AG04450 (cell line): ENCODE measurements around the gene TMEM214. TPM values are rescaled to one million over a fixed set of nuclear protein-coding genes. Genes with fewer than 3 reads are reported as not detected.

ENCODE experiments used
- CTCF ChIA-PET: fragments of 300-600, 350-600 bp; formaldehyde crosslinking; extraction: SDS; loops from one replicate; lab custom pipeline; 2022; ENCODE audit warnings: antibody characterized with exemption, inconsistent platforms; lab: Charles Lee
- POLR2A ChIA-PET: fragments of 350-600 bp; formaldehyde crosslinking; extraction: SDS; loops from one replicate; lab custom pipeline; 2021; ENCODE audit warnings: antibody characterized with exemption, inconsistent platforms; lab: Yijun Ruan, JAX
- DNase-seq: peaks from one replicate; pipeline ENCODE4 v3.0.0-alpha.2; 2011; ENCODE audit warnings: low read depth, low spot score
- H3K27ac ChIP-seq: one replicate; pipeline ENCODE4 v1.5.1; 2012; ENCODE audit warnings: low read depth, low read length, control low read depth
- H3K27me3 ChIP-seq: one replicate; pipeline ENCODE4 v1.6.0; 2012; ENCODE audit warnings: low read length; ENCODE audit not compliant: control insufficient read depth, insufficient read depth
- H3K4me3 ChIP-seq: 2 replicates; pipeline ENCODE4 v1.5.1; 2011; ENCODE audit warnings: mild to moderate bottlenecking, low read depth, low read length, control low read depth
- H3K9me3 ChIP-seq: 2 replicates; pipeline ENCODE4 v1.5.1; 2012; ENCODE audit warnings: low read length; ENCODE audit not compliant: control insufficient read depth, insufficient read depth
- polyA plus RNA-seq: library from polyadenylated mRNA; depleted of rRNA; stranded (reverse); fragments of >200 nt; gene quantifications from 2 replicates; pipeline ENCODE4 v1.2.3, GENCODE V29; 2011
- TF ChIP-seq, protein P1 (sequence below): IDR thresholded peaks from 2 replicates; pipeline ENCODE4 v1.5.1; 2011; ENCODE audit warnings: low read depth, low read length, control low read depth, inconsistent platforms

The TMEM214 gene
- polyA plus RNA-seq, 1 experiment: 121 TPM

DNA sequence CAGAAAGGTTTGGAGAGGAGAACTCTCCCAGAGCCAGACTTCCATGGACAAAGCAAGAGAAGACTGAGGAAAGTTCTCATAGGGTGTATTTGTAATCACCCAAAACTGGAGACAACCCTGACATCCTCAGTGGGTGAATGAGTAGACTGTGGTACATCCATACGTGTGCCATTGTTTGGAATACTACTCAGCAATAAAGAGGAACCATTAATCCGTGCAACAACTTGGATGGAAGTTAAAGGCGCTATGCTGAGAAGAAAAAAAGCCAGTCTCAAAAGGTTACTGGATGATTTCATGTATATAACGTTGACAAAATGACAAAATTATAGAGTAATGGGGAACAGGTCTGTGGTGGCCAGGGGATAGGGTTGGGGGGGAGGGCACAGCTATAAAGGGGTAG lies 24.1 kb upstream of the TMEM214 start:
- CTCF ChIA-PET: interaction anchor here (1.6 to 4.1 kb wide), 2 partner anchors 47 to 163 kb away, joined by 4 to 15 read pairs; no protein-coding TSS in a partner anchor
- POLR2A ChIA-PET: no interaction called here

DNA sequence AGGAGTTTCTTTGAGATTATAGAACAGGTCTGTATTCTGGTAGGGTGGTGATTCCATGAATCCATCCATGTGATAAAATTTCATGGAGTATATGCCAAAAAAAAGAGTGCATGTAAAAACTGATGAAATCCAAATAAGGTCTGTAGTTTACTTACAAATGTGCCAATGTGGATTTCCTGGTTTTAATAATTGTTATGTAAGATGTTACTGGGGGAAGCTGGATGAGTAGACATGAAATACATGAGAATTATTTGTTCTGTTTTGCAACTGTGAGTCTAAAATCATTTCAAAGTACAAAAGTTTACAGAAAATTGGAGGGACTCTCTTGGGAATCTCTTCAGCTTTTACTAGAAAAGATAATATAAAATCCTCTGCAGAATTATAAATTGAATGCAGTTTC lies 23.7 kb upstream of the TMEM214 start:
- Histone ChIP-seq H3K4me3 (no peak overlapping the region), H3K9me3 (no peaks in the 10 kb centered on the region), H3K27me3 (no peaks in the 10 kb centered on the region), H3K27ac (no peak overlapping the region)
- ChIA-PET POLR2A (no interaction called here), CTCF (interaction anchor here (1.6 to 4.1 kb wide), 2 partner anchors 47 to 163 kb away, joined by 4 to 15 read pairs; no protein-coding TSS in a partner anchor)
- DNase-seq: no peak
- TF ChIP-seq, protein P1, sequence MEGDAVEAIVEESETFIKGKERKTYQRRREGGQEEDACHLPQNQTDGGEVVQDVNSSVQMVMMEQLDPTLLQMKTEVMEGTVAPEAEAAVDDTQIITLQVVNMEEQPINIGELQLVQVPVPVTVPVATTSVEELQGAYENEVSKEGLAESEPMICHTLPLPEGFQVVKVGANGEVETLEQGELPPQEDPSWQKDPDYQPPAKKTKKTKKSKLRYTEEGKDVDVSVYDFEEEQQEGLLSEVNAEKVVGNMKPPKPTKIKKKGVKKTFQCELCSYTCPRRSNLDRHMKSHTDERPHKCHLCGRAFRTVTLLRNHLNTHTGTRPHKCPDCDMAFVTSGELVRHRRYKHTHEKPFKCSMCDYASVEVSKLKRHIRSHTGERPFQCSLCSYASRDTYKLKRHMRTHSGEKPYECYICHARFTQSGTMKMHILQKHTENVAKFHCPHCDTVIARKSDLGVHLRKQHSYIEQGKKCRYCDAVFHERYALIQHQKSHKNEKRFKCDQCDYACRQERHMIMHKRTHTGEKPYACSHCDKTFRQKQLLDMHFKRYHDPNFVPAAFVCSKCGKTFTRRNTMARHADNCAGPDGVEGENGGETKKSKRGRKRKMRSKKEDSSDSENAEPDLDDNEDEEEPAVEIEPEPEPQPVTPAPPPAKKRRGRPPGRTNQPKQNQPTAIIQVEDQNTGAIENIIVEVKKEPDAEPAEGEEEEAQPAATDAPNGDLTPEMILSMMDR: no peak

More for the DNA sequence above, 24.1 kb upstream of the TMEM214 start:
- TF ChIP-seq, protein P1: no peak
- Histone ChIP-seq H3K4me3 (no peak overlapping the region), H3K27me3 (no peaks in the 10 kb centered on the region), H3K27ac (no peak overlapping the region), H3K9me3 (no peaks in the 10 kb centered on the region)
- no peak for DNase-seq

DNA sequence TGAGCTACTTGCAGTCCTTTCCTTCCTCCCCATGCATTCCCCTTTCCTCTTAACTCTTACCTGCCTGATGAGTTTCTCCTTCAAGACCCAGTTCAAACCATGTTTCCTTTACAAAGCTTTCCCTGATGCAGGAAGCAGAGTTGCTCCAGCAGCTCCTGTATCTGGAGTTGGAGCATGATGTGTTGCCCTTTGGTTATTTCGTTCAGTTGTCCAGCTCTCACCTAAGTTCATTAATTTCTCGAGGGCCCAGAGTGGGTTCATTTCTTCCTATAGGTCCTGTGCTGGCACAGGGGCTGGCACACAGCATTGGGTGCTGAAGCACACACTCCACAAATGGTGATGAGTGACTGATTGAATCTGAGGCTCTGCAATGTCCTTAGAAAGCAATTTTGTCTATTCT lies 23.0 kb upstream of the TMEM214 start:
- DNase-seq: no peak
- Histone ChIP-seq H3K4me3 (no peak overlapping the region), H3K27ac (no peak overlapping the region), H3K9me3 (no peaks in the 10 kb centered on the region), H3K27me3 (no peaks in the 10 kb centered on the region)
- ChIA-PET CTCF (interaction anchor here (1.6 to 4.1 kb wide), 2 partner anchors 48 to 164 kb away, joined by 4 to 15 read pairs; no protein-coding TSS in a partner anchor), POLR2A (interaction anchor here (0.5 kb wide), 1 partner anchor 51 kb away, joined by 5 read pairs; no protein-coding TSS in a partner anchor)
- TF ChIP-seq, protein P1: no peak

DNA sequence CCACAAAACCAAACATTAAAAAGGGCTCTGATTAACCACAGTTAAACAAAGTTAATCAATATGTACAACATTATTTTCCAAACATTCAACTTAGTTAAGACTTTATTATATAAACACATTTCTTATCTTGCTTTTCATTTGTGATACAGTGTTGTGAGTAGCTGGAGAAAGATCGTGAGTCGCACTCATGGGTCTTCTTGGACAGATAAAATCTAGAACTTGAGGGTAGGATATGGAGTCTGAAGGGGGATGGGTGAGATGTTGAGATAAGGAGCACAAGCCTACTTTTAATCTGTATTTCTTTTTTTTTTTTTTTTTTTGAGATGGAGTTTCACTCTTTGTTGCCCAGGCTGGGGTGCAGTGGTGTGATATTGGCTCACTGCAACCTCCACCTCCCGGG lies 22.6 kb upstream of the TMEM214 start:
- ChIA-PET CTCF (interaction anchor here (0.6 to 4.1 kb wide), 4 partner anchors 48 to 826 kb away, joined by 3 to 15 read pairs (median 8); no protein-coding TSS in a partner anchor), POLR2A (interaction anchor here (0.5 kb wide), 1 partner anchor 51 kb away, joined by 5 read pairs; no protein-coding TSS in a partner anchor)
- no peak for DNase-seq
- Histone ChIP-seq H3K4me3 (no peak overlapping the region), H3K27ac (no peak overlapping the region), H3K27me3 (no peaks in the 10 kb centered on the region), H3K9me3 (no peaks in the 10 kb centered on the region)
- TF ChIP-seq, protein P1: no peak

DNA sequence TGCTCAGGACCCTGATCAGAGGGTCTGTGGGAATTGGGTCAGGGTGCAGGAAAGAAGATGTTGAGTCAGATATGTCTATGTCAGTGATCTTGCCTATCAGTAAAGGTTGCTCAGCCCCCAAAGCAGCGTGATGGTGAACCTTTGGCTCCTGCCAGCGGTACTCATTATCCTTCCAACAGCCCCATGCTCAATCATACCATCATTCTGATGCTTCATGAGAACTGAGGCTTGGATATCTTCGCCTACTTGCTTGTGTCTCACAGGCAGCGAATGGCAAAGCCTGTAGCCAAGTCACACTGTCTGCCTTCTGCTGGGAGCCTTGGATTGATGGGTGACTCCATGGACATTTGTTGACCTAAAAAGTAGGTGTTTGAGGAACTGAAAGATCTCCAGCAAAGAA lies 19.0 kb upstream of the TMEM214 start:
- ChIA-PET POLR2A (no interaction called here), CTCF (no interaction called here)
- Histone ChIP-seq H3K9me3 (no peaks in the 10 kb centered on the region), H3K27me3 (no peaks in the 10 kb centered on the region), H3K4me3 (no peak overlapping the region), H3K27ac (no peak overlapping the region)
- TF ChIP-seq, protein P1: no peak
- no peak for DNase-seq
